Natural killer cell (primary cell): ENCODE results near the gene COL11A1. TPM values are rescaled to one million over a fixed set of nuclear protein-coding genes. Genes with fewer than 3 reads are reported as not detected.

Experiments used
- ATAC-seq, 3 donors: fragments of 150-1000 bp in 2 of 3; fragments of 200-7000 bp in 1 of 3; cut with Tn5 transposase; 1 replicate in 1 of 3; 2 replicates in 2 of 3; pipeline ENCODE4 v1.10.0; 2021; ENCODE audit warnings: mild to moderate bottlenecking in 2 of 3, moderate library complexity in 2 of 3
- DNase-seq, 2 donors: peaks; one replicate each; pipeline versions ENCODE4 v3.0.0 to v3.0.0-alpha.2; 2013 to 2021; ENCODE audit warnings: mixed read lengths in 1 of 2
- H3K27ac ChIP-seq: one replicate; pipeline ENCODE4 v1.5.1; 2013; ENCODE audit warnings: mild to moderate bottlenecking, low read length
- H3K27me3 ChIP-seq: one replicate; pipeline ENCODE4 v1.6.1; 2013; ENCODE audit warnings: low read length; ENCODE audit not compliant: control insufficient read depth, insufficient read depth
- H3K36me3 ChIP-seq: one replicate; pipeline ENCODE4 v1.6.1; 2013; ENCODE audit warnings: low read length; ENCODE audit not compliant: control insufficient read depth, insufficient read depth
- H3K4me1 ChIP-seq: one replicate; pipeline ENCODE4 v1.6.1; 2013; ENCODE audit warnings: low read length; ENCODE audit not compliant: control insufficient read depth, insufficient read depth
- H3K4me3 ChIP-seq: one replicate; pipeline ENCODE4 v1.5.1; 2013; ENCODE audit warnings: low read length
- H3K9me3 ChIP-seq: one replicate; pipeline ENCODE4 v1.6.1; 2013; ENCODE audit warnings: low read length; ENCODE audit not compliant: control insufficient read depth, insufficient read depth
- H3K27ac Mint-ChIP-seq, 2 donors: one replicate each; pipeline ENCODE4 v1.8.0; 2022; ENCODE audit warnings: mild to moderate bottlenecking in 2 of 2, mixed read lengths in 2 of 2, moderate library complexity in 1 of 2
- H3K27me3 Mint-ChIP-seq, 2 donors: one replicate each; pipeline ENCODE4 v1.8.0; 2022; ENCODE audit warnings: low read depth in 2 of 2, mixed read lengths in 2 of 2
- H3K36me3 Mint-ChIP-seq: one replicate; pipeline ENCODE4 v1.8.0; 2022; ENCODE audit warnings: mixed read lengths
- H3K4me1 Mint-ChIP-seq, 2 donors: one replicate each; pipeline ENCODE4 v1.8.0; 2022; ENCODE audit warnings: mixed read lengths in 2 of 2
- H3K4me3 Mint-ChIP-seq: one replicate; pipeline ENCODE4 v1.8.0; 2022; ENCODE audit warnings: mild to moderate bottlenecking, moderate library complexity, mixed read lengths
- H3K9me3 Mint-ChIP-seq, 2 donors: one replicate each; pipeline ENCODE4 v1.8.0; 2022; ENCODE audit warnings: mixed read lengths in 2 of 2
- WGBS: methylation state at CpG from one replicate; pipeline ENCODE4 v1.1.7; 2013; ENCODE audit warnings: missing lambda C conversion rate; ENCODE audit not compliant: insufficient coverage; 5-methylcytosine and 5-hydroxymethylcytosine counted together
- intact Hi-C: fragments of 100-400 bp; cut with micrococcal nuclease; formaldehyde crosslinking; loops from one replicate; pipeline ENCODE4 v1.14.2; 2022
- total RNA-seq, 4 donors: library from RNA; stranded (reverse); fragments of 120-200 nt in 1 of 4; gene quantifications; one replicate each; pipeline versions ENCODE4 v1.2.3 to v1.2.4, GENCODE V29; 2013 to 2022
- TF ChIP-seq, protein P1 (sequence below): fragments of 200-600 bp; IDR thresholded peaks from one replicate; pipeline ENCODE4 v1.8.0; 2022; ENCODE audit warnings: antibody characterized with exemption

Gene COL11A1
- total RNA-seq, 3 donors from 2014 or later (not counting 1 experiment from before 2014, with no cell fraction given): not detected

DNA sequence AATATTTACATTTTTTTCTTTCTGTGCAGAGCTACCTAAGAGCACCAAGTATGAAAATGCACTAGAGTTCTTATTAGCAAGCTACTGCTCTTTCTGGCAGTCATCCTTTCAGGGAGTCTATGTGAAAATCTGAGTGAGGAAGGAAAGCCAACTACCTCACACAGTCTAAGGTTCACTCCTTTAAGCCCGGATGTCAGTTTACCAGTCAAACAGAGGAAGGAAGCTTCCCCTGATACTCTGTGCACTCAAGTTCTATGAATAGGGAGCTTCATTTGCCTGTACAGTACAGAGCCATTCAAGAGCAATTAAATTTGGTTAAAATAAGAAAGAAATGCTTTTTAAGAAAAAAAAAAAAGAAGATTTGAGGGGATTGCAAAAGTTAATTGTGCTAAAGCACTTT lies 6.9 kb downstream of the COL11A1 start:
- no peaks in the 10 kb centered on the region for H3K27me3 Mint-ChIP-seq
- TF ChIP-seq, protein P1, sequence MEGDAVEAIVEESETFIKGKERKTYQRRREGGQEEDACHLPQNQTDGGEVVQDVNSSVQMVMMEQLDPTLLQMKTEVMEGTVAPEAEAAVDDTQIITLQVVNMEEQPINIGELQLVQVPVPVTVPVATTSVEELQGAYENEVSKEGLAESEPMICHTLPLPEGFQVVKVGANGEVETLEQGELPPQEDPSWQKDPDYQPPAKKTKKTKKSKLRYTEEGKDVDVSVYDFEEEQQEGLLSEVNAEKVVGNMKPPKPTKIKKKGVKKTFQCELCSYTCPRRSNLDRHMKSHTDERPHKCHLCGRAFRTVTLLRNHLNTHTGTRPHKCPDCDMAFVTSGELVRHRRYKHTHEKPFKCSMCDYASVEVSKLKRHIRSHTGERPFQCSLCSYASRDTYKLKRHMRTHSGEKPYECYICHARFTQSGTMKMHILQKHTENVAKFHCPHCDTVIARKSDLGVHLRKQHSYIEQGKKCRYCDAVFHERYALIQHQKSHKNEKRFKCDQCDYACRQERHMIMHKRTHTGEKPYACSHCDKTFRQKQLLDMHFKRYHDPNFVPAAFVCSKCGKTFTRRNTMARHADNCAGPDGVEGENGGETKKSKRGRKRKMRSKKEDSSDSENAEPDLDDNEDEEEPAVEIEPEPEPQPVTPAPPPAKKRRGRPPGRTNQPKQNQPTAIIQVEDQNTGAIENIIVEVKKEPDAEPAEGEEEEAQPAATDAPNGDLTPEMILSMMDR: no peak
- no peak overlapping the region for H3K4me3 Mint-ChIP-seq
- H3K27me3 ChIP-seq: no peaks in the 10 kb centered on the region
- intact Hi-C loops: no loop called here
- no CpG with 5 or more reads among the region's 1 CpG for WGBS
- H3K4me1 ChIP-seq: no peaks in the 10 kb centered on the region
- no peak overlapping the region for H3K4me3 ChIP-seq
- H3K27ac Mint-ChIP-seq: no peak overlapping the region
- no peaks in the 10 kb centered on the region for H3K36me3 ChIP-seq
- H3K9me3 Mint-ChIP-seq: peaks cover 0 to 5% of the 10 kb centered on the region in 2 donors
- no peak for ATAC-seq
- H3K4me1 Mint-ChIP-seq: no peaks in the 10 kb centered on the region
- H3K36me3 Mint-ChIP-seq: no peaks in the 10 kb centered on the region
- no peak overlapping the region for H3K27ac ChIP-seq
- no peaks in the 10 kb centered on the region for H3K9me3 ChIP-seq
- no peak for DNase-seq

DNA sequence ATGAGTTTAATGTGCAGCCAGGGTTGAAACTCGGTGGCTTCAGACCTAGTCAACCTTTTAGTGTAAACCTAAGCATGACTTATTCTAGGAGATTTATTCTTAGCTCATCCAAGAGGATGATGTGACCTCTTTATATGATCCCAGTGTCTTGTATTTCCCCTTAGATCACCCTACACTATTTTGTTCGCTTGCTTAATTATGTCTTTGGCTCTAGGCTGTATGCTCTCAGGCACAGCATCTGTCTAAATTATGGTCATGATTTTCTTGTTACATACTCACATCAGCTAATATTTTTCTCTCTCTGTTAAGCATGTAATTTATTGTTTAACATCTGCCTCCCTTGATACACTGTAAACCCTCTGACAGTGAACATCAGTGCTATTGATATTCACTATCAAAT lies 19.1 kb downstream of the COL11A1 start:
- intact Hi-C loops: no loop called here
- Histone ChIP-seq H3K27me3 (no peaks in the 10 kb centered on the region), H3K36me3 (no peaks in the 10 kb centered on the region), H3K27ac (no peak overlapping the region), H3K4me3 (no peak overlapping the region), H3K9me3 (no peaks in the 10 kb centered on the region), H3K4me1 (no peaks in the 10 kb centered on the region)
- no peak overlapping the region for H3K27ac Mint-ChIP-seq
- no peak overlapping the region for H3K4me3 Mint-ChIP-seq
- ATAC-seq: no peak
- peaks cover 7 to 18% of the 10 kb centered on the region in 2 donors for H3K9me3 Mint-ChIP-seq
- H3K4me1 Mint-ChIP-seq: no peaks in the 10 kb centered on the region
- no peaks in the 10 kb centered on the region for H3K36me3 Mint-ChIP-seq
- DNase-seq: no peak
- 70% methylated on average over 2 of the region's 2 CpGs for WGBS
- TF ChIP-seq, protein P1: no peak
- no peaks in the 10 kb centered on the region for H3K27me3 Mint-ChIP-seq

DNA sequence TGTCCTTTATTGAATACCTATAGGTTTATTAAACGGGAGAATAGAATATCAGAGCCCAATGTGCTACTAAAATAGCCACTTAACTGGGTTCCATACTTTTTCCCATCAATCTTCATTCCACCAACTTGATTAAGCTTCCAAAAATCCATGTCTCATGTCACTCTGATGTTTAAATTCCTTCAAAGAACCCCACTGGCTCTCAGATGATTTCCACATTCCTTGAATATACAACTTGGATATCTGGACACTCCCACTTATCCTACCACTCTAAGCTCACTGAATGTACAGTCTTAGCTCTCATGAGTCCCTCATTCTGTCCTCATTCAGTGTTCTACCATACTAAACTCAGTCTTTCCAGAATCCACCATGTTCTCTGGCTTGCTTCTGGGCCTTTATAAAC lies 21.1 kb downstream of the COL11A1 start:
- DNase-seq (no peak), ATAC-seq (no peak)
- no peak overlapping the region for H3K4me3 Mint-ChIP-seq
- Histone ChIP-seq H3K27me3 (no peaks in the 10 kb centered on the region), H3K36me3 (no peaks in the 10 kb centered on the region), H3K4me3 (no peak overlapping the region), H3K4me1 (no peaks in the 10 kb centered on the region), H3K27ac (no peak overlapping the region), H3K9me3 (no peaks in the 10 kb centered on the region)
- WGBS: 79% methylated on average over 1 of the region's 1 CpG
- no peaks in the 10 kb centered on the region for H3K36me3 Mint-ChIP-seq
- intact Hi-C loops: no loop called here
- H3K27me3 Mint-ChIP-seq: no peaks in the 10 kb centered on the region
- peaks cover 6 to 8% of the 10 kb centered on the region in 2 donors for H3K9me3 Mint-ChIP-seq
- TF ChIP-seq, protein P1: no peak
- H3K4me1 Mint-ChIP-seq: no peaks in the 10 kb centered on the region
- no peak overlapping the region for H3K27ac Mint-ChIP-seq

DNA sequence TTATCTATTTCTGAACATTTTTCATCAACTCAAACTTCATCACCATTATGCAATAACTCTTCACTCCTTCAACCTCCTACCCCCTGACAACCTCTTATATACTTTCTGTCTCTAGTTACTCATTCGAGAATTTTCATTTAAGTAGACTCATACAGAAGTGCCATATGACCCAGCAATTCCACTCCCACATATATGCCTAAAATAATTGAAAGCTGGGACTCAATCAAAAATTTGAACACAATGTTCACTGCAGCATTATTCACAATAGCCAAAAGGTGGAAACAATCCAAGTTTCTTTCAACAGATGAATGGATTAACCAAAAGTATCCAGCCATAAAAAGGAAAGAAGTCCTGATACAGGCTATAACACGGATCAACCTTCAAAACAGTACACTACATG lies 24.1 kb downstream of the COL11A1 start:
- Mint-ChIP-seq H3K4me1 (no peaks in the 10 kb centered on the region), H3K27me3 (no peaks in the 10 kb centered on the region), H3K4me3 (no peak overlapping the region), H3K9me3 (peaks cover 3 to 6% of the 10 kb centered on the region in 2 donors), H3K36me3 (no peaks in the 10 kb centered on the region), H3K27ac (no peak overlapping the region)
- Histone ChIP-seq H3K27ac (no peak overlapping the region), H3K27me3 (no peaks in the 10 kb centered on the region), H3K4me3 (no peak overlapping the region), H3K9me3 (no peaks in the 10 kb centered on the region), H3K4me1 (no peaks in the 10 kb centered on the region), H3K36me3 (no peaks in the 10 kb centered on the region)
- WGBS: 74% methylated on average over 1 of the region's 2 CpGs
- TF ChIP-seq, protein P1: no peak
- DNase-seq: no peak
- no peak for ATAC-seq
- intact Hi-C loops: no loop called here
